Activated T-helper 1 cell treated with anti-CD3 and anti-CD28 coated beads, Interleukin-12 subunit alpha, Interleukin-12 subunit beta, Interleukin-2, Interleukin-4 antibody, amounts not matched to agents 30 ng/mL and 10 ng/mL and 1 ng/mL, durations not matched to agents 14 hours and 24 hours and 36 hours (primary cell): ENCODE results near the gene PFKFB4. TPM values are rescaled to one million over a fixed set of nuclear protein-coding genes. Genes with fewer than 3 reads are reported as not detected.
"Not testable (repeated sequence)": the region's sequence is repeated elsewhere in the genome, so short reads cannot be mapped to it uniquely, and the experiment has no call there.

ENCODE experiments used
- DNase-seq: peaks from one replicate; pipeline ENCODE4 v3.0.0; 2021; ENCODE audit warnings: low spot score
- H3K27ac Mint-ChIP-seq: one replicate; pipeline ENCODE4 v1.8.0; 2021; ENCODE audit warnings: mild to moderate bottlenecking, mixed read lengths
- H3K27me3 Mint-ChIP-seq: one replicate; pipeline ENCODE4 v1.8.0; 2022; ENCODE audit warnings: mild to moderate bottlenecking, moderate library complexity, mixed read lengths; ENCODE audit not compliant: insufficient read depth
- H3K36me3 Mint-ChIP-seq: one replicate; pipeline ENCODE4 v1.8.0; 2021; ENCODE audit warnings: low read depth, mixed read lengths
- H3K4me1 Mint-ChIP-seq: one replicate; pipeline ENCODE4 v1.8.0; 2021; ENCODE audit warnings: low read depth, mixed read lengths
- H3K4me3 Mint-ChIP-seq: one replicate; pipeline ENCODE4 v1.8.0; 2021; ENCODE audit warnings: mild to moderate bottlenecking, moderate library complexity, mixed read lengths
- H3K9me3 Mint-ChIP-seq: one replicate; pipeline ENCODE4 v1.8.0; 2021; ENCODE audit warnings: mixed read lengths
- intact Hi-C: fragments of 100-400 bp; cut with micrococcal nuclease; formaldehyde crosslinking; loops from one replicate; pipeline ENCODE4 v1.15.1; 2024
- total RNA-seq: library from RNA; stranded (reverse); gene quantifications from 2 replicates; pipeline ENCODE4 v1.2.3, GENCODE V29; 2022

PFKFB4 gene
- total RNA-seq, 1 donor from 2014 or later, result 15.5 TPM

DNA sequence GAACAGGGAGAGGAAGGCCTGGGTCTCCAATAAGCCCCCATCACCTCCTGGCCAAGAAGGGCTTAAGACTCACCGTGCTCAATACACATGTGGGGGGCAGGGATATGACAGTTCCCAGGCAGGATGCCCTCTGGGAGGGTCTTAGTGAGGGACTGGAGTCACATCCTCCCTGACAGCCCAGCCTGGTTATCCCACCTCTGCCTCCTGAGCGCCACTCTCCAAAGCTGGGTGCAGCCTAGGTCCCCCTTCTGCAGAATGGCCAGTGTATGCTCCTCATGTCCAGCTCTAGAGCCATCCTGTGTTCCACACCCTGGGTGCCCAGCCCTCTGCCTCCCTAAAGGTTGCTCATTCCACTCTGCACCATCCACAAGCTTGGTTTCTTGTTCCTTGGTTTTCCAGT lies 51.5 kb downstream of the PFKFB4 start:
- Mint-ChIP-seq H3K9me3 (no peaks in the 10 kb centered on the region), H3K36me3 (peaks cover 11% of the 10 kb centered on the region), H3K27ac (peak overlapping the region; percentile 62), H3K27me3 (no peaks in the 10 kb centered on the region), H3K4me1 (peaks cover 61% of the 10 kb centered on the region), H3K4me3 (peak overlapping the region; percentile 76)
- intact Hi-C loops, result no loop called here
- DNase-seq, result no peak

DNA sequence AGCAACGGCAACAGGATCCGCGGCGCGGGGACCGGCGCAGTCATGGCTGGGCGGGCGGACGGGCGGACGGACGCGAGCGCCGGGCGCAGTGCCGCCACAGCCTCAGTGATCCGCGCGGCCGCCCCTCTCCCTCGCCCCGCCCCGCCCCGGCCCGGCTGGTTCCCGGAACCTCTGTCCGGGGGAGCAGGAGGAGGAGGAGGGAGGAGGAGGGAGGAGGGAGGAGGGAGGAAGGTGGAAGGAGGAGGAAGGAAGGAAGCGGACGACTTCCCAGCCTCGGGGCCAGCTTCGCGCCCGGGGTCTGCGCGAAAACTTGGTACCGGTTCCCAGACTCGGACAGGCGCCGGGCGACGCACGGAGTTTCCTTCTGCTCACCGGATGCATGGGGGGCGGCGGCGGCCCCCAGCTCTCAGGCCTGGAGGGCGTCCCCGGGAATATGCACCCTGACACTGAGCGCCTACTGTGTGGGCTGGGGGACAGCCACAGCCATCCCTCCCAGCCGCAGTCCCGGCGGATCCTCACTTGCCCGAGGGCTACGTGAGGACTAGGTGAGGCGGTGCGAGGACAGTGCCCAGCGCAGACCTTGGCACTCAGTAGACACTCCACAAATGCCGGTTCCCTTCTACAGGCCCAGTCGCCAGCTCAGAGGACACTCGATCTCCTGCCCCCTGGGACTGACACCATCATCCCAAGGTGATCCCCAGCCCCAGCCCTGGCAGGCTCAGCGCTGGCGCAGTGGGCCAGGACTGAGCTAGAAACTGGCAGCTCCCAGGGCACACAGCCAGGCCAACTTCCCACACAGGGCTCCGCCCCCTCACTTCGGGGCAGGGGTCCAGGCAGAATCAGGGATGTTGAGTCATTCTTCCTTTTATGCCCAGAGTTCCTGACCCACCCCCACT lies 52.3 kb downstream of the PFKFB4 start, which contains the start of gene SHISA5:
Gene SHISA5 (minus strand): TSS at position 124 of the 896 bp plus-strand sequence. CDS start 80 bp downstream, at position 44.
- Mint-ChIP-seq H3K4me1 (peaks cover 64% of the 10 kb centered on the region), H3K4me3 (peak within 1 kb of the TSS; percentile 83), H3K27ac (peak within 1 kb of the TSS; percentile 82), H3K27me3 (no peaks in the 10 kb centered on the region), H3K36me3 (peaks cover 11% of the 10 kb centered on the region), H3K9me3 (no peaks in the 10 kb centered on the region)
- peak; percentile 59 for DNase-seq
- intact Hi-C loops, result loop anchor here (1.0 kb wide), 2 partner anchors 25 to 31 kb away; no protein-coding TSS in a partner anchor

DNA sequence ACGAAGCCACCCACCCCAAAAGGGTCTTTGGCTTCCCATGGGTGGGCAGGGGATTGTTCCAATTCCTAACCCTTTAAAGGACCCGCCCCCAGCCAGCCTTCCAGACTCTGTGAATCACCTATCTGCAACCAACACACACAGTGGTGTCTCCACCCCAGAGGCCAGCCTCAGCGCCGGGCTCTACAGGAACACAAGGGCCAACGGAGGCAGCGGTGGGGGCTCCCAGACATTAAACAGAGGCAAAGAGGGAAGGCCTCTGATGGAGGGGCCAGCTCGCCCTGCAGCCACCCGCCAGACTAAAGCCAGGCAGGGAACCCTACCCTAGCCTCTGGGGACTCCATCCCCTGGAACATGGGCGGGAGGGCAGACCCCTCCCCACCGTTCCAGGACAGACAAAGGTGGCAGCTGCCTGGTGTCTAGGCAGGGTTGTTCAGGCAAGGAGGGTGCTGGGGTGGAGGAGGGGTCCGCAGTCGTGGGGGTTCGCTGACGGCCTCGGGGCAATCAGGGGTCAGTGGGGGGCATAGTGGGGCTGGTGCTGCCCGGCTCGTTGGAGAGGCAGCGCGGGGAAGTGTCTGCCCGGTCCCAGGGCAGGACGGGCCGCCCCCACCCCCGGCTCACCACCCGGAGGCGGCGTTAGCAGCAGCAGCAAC lies 53.1 kb downstream of the PFKFB4 start:
- no peak for DNase-seq
- Mint-ChIP-seq H3K4me3 (peak overlapping the region; percentile 83), H3K36me3 (peaks cover 11% of the 10 kb centered on the region), H3K27ac (peak overlapping the region; percentile 82), H3K4me1 (peaks cover 64% of the 10 kb centered on the region), H3K9me3 (no peaks in the 10 kb centered on the region), H3K27me3 (no peaks in the 10 kb centered on the region)
- intact Hi-C loops, result loop anchor here (1.0 kb wide), 2 partner anchors 24 to 30 kb away; no protein-coding TSS in a partner anchor

DNA sequence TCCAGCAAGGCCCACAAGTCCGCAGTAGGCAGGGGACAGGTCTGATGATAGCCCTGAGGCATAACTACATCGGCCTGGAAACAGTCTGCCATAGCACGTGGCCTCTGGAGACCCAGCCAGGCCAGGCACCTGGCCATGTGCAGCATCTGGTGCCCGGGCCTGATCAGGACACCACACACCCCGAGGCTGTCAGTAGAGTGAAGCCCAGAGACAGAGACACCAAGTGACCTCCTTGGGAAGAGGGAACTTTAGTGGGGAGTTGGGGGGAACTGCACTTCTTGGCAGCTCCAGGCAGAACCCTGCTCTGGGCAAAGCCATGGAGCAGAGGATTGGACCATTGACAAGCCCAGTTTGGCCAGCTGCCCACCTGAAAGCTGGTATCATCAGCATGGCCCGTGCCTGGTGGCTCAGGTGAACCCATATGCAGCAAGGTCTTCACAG lies 53.9 kb downstream of the PFKFB4 start:
- Mint-ChIP-seq H3K27me3 (no peaks in the 10 kb centered on the region), H3K4me3 (peak overlapping the region; percentile 83), H3K9me3 (no peaks in the 10 kb centered on the region), H3K4me1 (peaks cover 61% of the 10 kb centered on the region), H3K27ac (peak overlapping the region; percentile 34), H3K36me3 (peaks cover 14% of the 10 kb centered on the region)
- DNase-seq, result no peak
- intact Hi-C loops, result no loop called here

DNA sequence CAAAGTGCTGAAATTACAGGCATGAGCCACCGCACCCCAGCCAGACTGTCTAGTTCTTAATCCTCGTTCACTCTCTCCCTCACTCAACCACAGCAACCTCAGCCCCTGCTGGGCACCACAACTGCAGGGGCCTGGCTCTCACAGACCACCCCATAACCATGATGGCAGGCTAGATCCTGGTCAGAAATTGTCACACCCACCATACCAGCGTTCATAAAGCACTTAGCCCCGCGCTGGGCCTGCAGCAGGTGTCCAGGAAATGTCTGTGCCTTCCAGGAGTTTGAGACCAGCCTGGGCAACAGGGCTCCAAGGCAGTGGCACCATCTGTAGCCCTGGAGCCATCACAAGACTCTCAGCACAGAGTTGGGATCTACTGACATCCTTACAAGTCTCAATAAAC lies 54.5 kb downstream of the PFKFB4 start:
- Mint-ChIP-seq H3K27ac (peak overlapping the region; percentile 59), H3K4me3 (peak overlapping the region; percentile 83), H3K4me1 (peaks cover 55% of the 10 kb centered on the region), H3K36me3 (peaks cover 17% of the 10 kb centered on the region), H3K27me3 (no peaks in the 10 kb centered on the region), H3K9me3 (no peaks in the 10 kb centered on the region)
- intact Hi-C loops, result no loop called here
- DNase-seq, result no peak

DNA sequence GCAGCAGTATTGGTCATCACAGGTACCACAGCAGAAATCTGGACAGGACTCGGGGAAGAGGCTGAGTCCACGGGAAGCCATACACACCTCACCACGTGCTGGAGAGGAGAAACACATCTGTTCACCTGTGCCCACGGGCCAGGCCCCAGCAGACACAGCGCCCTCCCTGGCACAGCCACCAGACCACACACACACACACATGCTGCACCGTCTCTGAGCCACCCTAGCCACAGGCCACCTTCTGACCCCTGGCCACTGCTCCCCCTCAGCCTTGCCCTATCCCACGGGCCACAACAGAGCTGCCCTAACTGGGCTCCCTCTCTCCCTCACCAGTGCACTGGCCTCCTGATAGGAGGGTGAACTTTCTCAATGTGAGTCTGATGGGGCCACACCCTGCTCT lies 55.4 kb downstream of the PFKFB4 start:
- Mint-ChIP-seq H3K9me3 (no peaks in the 10 kb centered on the region), H3K4me3 (no peak overlapping the region), H3K36me3 (peaks cover 17% of the 10 kb centered on the region), H3K27ac (peak overlapping the region; percentile 24), H3K27me3 (no peaks in the 10 kb centered on the region), H3K4me1 (peaks cover 46% of the 10 kb centered on the region)
- intact Hi-C loops, result no loop called here
- no peak for DNase-seq

DNA sequence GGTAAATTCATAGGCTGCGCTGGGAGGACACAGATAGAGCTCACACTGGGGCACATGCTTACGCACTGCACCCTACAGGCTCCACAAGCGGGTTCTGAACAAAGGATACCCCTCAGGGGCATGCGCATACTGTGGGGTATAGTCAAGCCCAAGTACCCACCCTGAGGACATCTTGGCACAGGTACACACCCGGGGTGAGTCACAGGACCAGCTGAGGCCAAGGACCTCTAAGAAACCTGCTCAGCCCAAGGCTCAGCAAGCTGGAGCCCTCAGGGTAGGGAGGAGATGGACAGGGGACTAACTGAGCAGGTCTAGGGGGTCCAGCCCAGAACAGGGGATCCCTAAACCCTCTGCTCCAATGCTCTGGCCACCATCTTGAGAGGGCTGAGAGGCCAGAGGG lies 55.9 kb downstream of the PFKFB4 start:
- H3K27ac Mint-ChIP-seq, result no peak overlapping the region
- no peak for DNase-seq
- no peaks in the 10 kb centered on the region for H3K27me3 Mint-ChIP-seq
- H3K4me3 Mint-ChIP-seq, result no peak overlapping the region
- H3K4me1 Mint-ChIP-seq, result peaks cover 43% of the 10 kb centered on the region
- H3K36me3 Mint-ChIP-seq, result peaks cover 17% of the 10 kb centered on the region
- H3K9me3 Mint-ChIP-seq, result no peaks in the 10 kb centered on the region
- intact Hi-C loops, result no loop called here

DNA sequence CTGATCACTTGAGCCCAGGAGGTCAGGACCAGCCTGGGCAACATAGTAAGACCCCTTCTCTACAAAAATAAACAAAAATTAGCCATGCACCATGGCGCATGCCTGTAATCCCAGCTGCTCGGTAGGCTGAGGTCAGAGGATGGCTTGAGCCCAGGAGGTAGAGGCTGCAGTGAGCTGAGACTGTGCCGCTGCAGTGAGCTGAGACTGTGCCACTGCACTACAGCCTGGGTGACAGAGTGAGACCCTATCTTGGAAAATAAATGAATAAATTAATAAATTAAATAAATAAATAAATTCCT lies 63.5 kb downstream of the PFKFB4 start:
- no peak overlapping the region for H3K4me3 Mint-ChIP-seq
- no peak for DNase-seq
- no peaks in the 10 kb centered on the region for H3K9me3 Mint-ChIP-seq
- no peaks in the 10 kb centered on the region for H3K27me3 Mint-ChIP-seq
- no peak overlapping the region for H3K27ac Mint-ChIP-seq
- no peaks in the 10 kb centered on the region for H3K4me1 Mint-ChIP-seq
- peaks cover 15% of the 10 kb centered on the region for H3K36me3 Mint-ChIP-seq
- intact Hi-C loops, result no loop called here

DNA sequence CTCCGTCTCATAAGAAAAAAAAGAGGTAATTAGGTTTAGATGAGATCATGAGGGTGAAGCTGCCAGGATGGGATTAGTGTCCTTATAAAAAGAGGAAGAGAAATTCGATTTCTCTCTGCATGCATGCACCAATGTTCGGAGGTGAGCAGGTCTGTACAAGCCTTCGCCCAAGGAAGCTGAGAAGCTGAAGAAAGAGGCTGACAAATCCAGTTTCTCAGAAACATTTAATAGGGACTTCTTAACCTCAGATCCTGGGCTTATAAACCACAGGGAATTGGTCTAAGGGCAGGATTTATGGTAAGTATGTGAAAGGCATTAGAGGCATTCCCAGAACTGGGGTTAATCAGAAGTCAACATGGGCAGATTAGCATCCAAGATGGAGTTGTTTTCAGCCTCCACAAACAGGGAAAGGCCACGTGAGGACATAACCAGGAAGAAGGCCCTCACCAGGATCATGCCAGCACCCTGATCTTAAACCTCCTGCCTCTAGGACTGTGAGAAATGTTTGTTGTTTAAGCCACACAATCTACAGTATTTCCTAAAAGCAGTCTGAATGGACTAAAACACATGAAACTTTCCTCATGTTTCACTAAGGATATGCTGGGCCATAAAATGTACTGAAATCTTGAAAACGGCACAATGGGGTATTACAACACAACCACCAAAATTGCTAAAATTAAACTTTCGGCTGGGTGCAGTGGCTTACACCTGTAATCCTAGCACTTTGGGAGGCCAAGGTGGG lies 64.0 kb downstream of the PFKFB4 start:
- H3K9me3 Mint-ChIP-seq, result no peaks in the 10 kb centered on the region
- peaks cover 14% of the 10 kb centered on the region for H3K36me3 Mint-ChIP-seq
- DNase-seq, result no peak
- H3K4me3 Mint-ChIP-seq, result no peak overlapping the region
- H3K4me1 Mint-ChIP-seq, result no peaks in the 10 kb centered on the region
- intact Hi-C loops, result no loop called here
- no peak overlapping the region for H3K27ac Mint-ChIP-seq
- H3K27me3 Mint-ChIP-seq, result no peaks in the 10 kb centered on the region

DNA sequence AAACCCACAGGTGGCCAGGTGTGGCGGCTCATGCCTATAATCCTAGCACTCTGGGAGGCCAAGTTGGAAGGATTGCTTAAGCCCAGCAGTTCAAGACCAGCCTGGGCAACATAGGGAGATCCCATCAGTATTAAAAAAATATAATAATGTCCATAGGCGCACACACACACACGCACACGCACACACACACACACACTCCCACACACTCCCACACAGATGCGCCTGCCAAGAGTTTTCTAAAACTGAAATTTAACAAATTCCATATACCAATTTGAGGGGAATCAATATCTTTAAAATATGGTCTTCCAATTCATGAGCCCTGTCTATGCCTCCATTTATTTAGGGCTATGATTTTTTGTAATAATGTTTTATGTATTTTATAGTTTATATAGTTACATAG lies 69.7 kb downstream of the PFKFB4 start:
- H3K4me3 Mint-ChIP-seq, result no peak overlapping the region
- no peaks in the 10 kb centered on the region for H3K4me1 Mint-ChIP-seq
- no peaks in the 10 kb centered on the region for H3K27me3 Mint-ChIP-seq
- no peak for DNase-seq
- peaks cover 12% of the 10 kb centered on the region for H3K36me3 Mint-ChIP-seq
- intact Hi-C loops, result no loop called here
- H3K9me3 Mint-ChIP-seq, result no peaks in the 10 kb centered on the region
- no peak overlapping the region for H3K27ac Mint-ChIP-seq

DNA sequence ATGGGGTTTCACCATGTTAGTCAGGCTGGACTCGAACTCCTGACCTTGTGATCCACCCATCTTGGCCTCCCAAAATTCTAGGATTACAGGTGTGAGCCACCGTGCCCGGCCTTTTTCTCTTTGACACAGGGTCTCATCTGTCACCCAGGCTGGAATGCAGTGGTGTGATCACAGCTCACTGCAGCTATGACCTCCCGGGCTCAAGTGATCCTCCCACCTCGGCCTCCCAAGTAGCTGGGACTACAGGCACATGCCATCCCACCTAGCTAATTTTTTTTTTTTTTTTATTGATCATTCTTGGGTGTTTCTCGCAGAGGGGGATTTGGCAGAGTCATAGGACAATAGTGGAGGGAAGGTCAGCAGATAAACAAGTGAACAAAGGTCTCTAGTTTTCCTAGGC lies 73.8 kb downstream of the PFKFB4 start:
- peaks cover 23% of the 10 kb centered on the region for H3K4me1 Mint-ChIP-seq
- intact Hi-C loops, H3K27me3 Mint-ChIP-seq, H3K27ac Mint-ChIP-seq, H3K9me3 Mint-ChIP-seq, H3K4me3 Mint-ChIP-seq, DNase-seq, H3K36me3 Mint-ChIP-seq: not testable (repeated sequence)

DNA sequence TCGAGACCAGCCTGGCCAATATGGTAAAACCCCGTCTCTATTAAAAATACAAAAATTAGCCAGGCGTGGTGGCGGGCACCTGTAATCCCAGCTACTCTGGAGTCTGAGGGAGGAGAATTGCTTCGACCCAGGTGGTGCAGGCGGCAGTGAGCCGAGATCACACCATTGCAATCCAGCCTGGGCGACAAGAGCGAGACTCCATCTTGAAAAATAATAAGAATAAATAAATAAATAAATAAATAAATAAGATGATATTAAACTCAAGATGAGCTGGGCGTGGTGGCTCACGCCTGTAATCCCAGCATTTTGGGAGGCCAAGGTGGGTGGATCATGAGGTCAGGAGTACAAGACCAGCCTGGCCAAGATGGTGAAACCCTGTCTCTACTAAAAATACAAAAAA lies 75.7 kb downstream of the PFKFB4 start:
- H3K27me3 Mint-ChIP-seq, intact Hi-C loops, H3K4me3 Mint-ChIP-seq, H3K9me3 Mint-ChIP-seq, H3K27ac Mint-ChIP-seq, H3K36me3 Mint-ChIP-seq, DNase-seq: not testable (repeated sequence)
- peaks cover 33% of the 10 kb centered on the region for H3K4me1 Mint-ChIP-seq
